Neural cell (in vitro differentiated cells): ENCODE data around the gene SCNN1G. TPM values are rescaled to one million over a fixed set of nuclear protein-coding genes. Genes with fewer than 3 reads are reported as not detected.

Experiments used
- H2AFZ ChIP-seq: fragments of 200-600, 300-800 bp; sonication (generic), shearing (Covaris generic); 2 replicates; pipeline ENCODE4 v1.6.0; 2014; ENCODE audit warnings: low read depth, mild to moderate bottlenecking, antibody characterized with exemption, low read length, moderate library complexity
- H3F3A ChIP-seq: fragments of 200-600 bp; shearing (Covaris generic); 2 replicates; pipeline ENCODE4 v1.6.1; 2016; ENCODE audit warnings: mild to moderate bottlenecking, moderate library complexity, mixed read lengths, antibody characterized with exemption, low read length; ENCODE audit not compliant: insufficient read depth, poor library complexity, severe bottlenecking
- H3K27ac ChIP-seq: fragments of 200-600, 300-800 bp; sonication (generic), shearing (Covaris generic); 2 replicates; pipeline ENCODE4 v1.5.1; 2014; ENCODE audit warnings: mild to moderate bottlenecking, low read length, moderate library complexity
- H3K27me3 ChIP-seq: fragments of 300-800, 200-600 bp; sonication (generic), shearing (Covaris generic); 2 replicates; pipeline ENCODE4 v1.6.0; 2014; ENCODE audit warnings: mild to moderate bottlenecking, low read depth, low read length, moderate library complexity; ENCODE audit not compliant: insufficient read depth
- H3K36me3 ChIP-seq: fragments of 300-800, 200-600 bp; sonication (generic), shearing (Covaris generic); 2 replicates; pipeline ENCODE4 v1.5.1; 2014; ENCODE audit warnings: mild to moderate bottlenecking, antibody characterized with exemption, low read length, moderate library complexity; ENCODE audit not compliant: insufficient read depth
- H3K4me2 ChIP-seq: fragments of 300-800, 200-600 bp; sonication (generic), shearing (Covaris generic); 2 replicates; pipeline ENCODE4 v1.6.0; 2014; ENCODE audit warnings: mild to moderate bottlenecking, low read length
- H3K4me3 ChIP-seq: fragments of 300-800, 200-600 bp; sonication (generic), shearing (Covaris generic); 2 replicates; pipeline ENCODE4 v1.5.1; 2014; ENCODE audit warnings: mild to moderate bottlenecking, low read length, moderate library complexity
- H3K79me2 ChIP-seq: fragments of 200-600 bp; shearing (Covaris generic); replicated peaks from 2 replicates; pipeline ENCODE4 v1.6.0; 2014; ENCODE audit warnings: mild to moderate bottlenecking, low read length, moderate library complexity; ENCODE audit not compliant: insufficient read depth
- H3K9ac ChIP-seq: fragments of 300-800, 200-600 bp; sonication (generic), shearing (Covaris generic); 2 replicates; pipeline ENCODE4 v1.6.1; 2016; ENCODE audit warnings: mild to moderate bottlenecking, low read length, mixed read lengths
- H3K9me2 ChIP-seq: fragments of 200-600 bp; shearing (Covaris generic); 2 replicates; pipeline ENCODE4 v1.6.1; 2016; ENCODE audit warnings: mild to moderate bottlenecking, low read length, mixed read lengths; ENCODE audit not compliant: insufficient read depth
- H3K9me3 ChIP-seq: fragments of 200-600, 300-800 bp; sonication (generic), shearing (Covaris generic); 2 replicates; pipeline ENCODE4 v1.6.1; 2016; ENCODE audit warnings: mild to moderate bottlenecking, mixed run types, low read length, moderate library complexity, mixed read lengths
- H4K20me1 ChIP-seq: fragments of 200-600 bp; shearing (Covaris generic); 2 replicates; pipeline ENCODE4 v1.6.1; 2016; ENCODE audit warnings: mild to moderate bottlenecking, mixed run types; ENCODE audit not compliant: insufficient read depth
- CTCF ChIP-seq: fragments of 450-650 bp; IDR thresholded peaks from 2 replicates; pipeline ENCODE4 v1.5.1; 2014; ENCODE audit warnings: antibody characterized with exemption, mild to moderate bottlenecking, moderate library complexity; ENCODE audit not compliant: poor library complexity, severe bottlenecking
- EP300 ChIP-seq: fragments of 450-650 bp; conservative IDR thresholded peaks from 2 replicates; pipeline ENCODE4 v1.6.1; 2014; ENCODE audit warnings: antibody characterized with exemption, mild to moderate bottlenecking, moderate library complexity; ENCODE audit not compliant: poor library complexity, severe bottlenecking
- EZH2 ChIP-seq: fragments of 200-600, 300-800 bp; shearing (Covaris generic), sonication (generic); IDR thresholded peaks from 2 replicates; pipeline ENCODE4 v1.6.1; 2014; ENCODE audit warnings: antibody characterized with exemption, low read length, borderline replicate concordance, mild to moderate bottlenecking; ENCODE audit not compliant: insufficient read depth, poor library complexity, severe bottlenecking
- MXI1 ChIP-seq: fragments of 450-650 bp; conservative IDR thresholded peaks from 2 replicates; pipeline ENCODE4 v1.6.1; 2014; ENCODE audit warnings: antibody characterized with exemption, mild to moderate bottlenecking; ENCODE audit not compliant: poor library complexity, severe bottlenecking
- POLR2AphosphoS5 ChIP-seq: IDR thresholded peaks from 2 replicates; pipeline ENCODE4 v1.6.1; 2012
- RAD21 ChIP-seq: fragments of 450-650 bp; conservative IDR thresholded peaks from 2 replicates; pipeline ENCODE4 v1.6.1; 2014; ENCODE audit warnings: antibody characterized with exemption, mild to moderate bottlenecking, moderate library complexity
- REST ChIP-seq: IDR thresholded peaks from 2 replicates; pipeline ENCODE4 v1.6.1; 2012; ENCODE audit warnings: borderline replicate concordance
- SMC3 ChIP-seq: fragments of 450-650 bp; conservative IDR thresholded peaks from 2 replicates; pipeline ENCODE4 v1.6.1; 2014; ENCODE audit warnings: antibody characterized with exemption, mild to moderate bottlenecking, moderate library complexity; ENCODE audit not compliant: poor library complexity
- TAF1 ChIP-seq: IDR thresholded peaks from 2 replicates; pipeline ENCODE4 v1.6.1; 2012; ENCODE audit warnings: low read depth
- polyA plus RNA-seq: library from polyadenylated mRNA; depleted of rRNA; stranded (reverse); fragments of >200 nt; gene quantifications from 2 replicates; pipeline ENCODE4 v1.2.3, GENCODE V29; 2014

Gene SCNN1G
- polyA plus RNA-seq, 1 donor from 2014 or later: not detected

- Histone ChIP-seq H3K9ac (no peak overlapping the region), H3K27ac (no peak overlapping the region), H3K9me3 (no peaks in the 10 kb centered on the region), H3K79me2 (no peaks in the 10 kb centered on the region), H3K27me3 (no peaks in the 10 kb centered on the region), H3K9me2 (no peaks in the 10 kb centered on the region), H3K36me3 (no peaks in the 10 kb centered on the region), H3K4me3 (no peak overlapping the region), H2AFZ (no peak overlapping the region), H3K4me2 (no peak overlapping the region), H3F3A (no peaks in the 10 kb centered on the region), H4K20me1 (no peaks in the 10 kb centered on the region)
- TF ChIP-seq TAF1: no peak
- no peak for TF ChIP-seq EZH2
- TF ChIP-seq POLR2AphosphoS5: no peak
- TF ChIP-seq MXI1: no peak
- no peak for TF ChIP-seq SMC3
- no peak for TF ChIP-seq REST
- no peak for TF ChIP-seq EP300
- no peak for TF ChIP-seq CTCF
Measured at GRCh38 chr16:23175651-23176050, 6.9 kb upstream of the SCNN1G start.

- no peaks in the 10 kb centered on the region for H3K36me3 ChIP-seq
- no peak overlapping the region for H3K27ac ChIP-seq
- H3K9me3 ChIP-seq: no peaks in the 10 kb centered on the region
- H2AFZ ChIP-seq: no peak overlapping the region
- no peaks in the 10 kb centered on the region for H4K20me1 ChIP-seq
- peaks cover 49% of the 10 kb centered on the region for H3K27me3 ChIP-seq
- H3K4me3 ChIP-seq: no peak overlapping the region
- no peak overlapping the region for H3K9ac ChIP-seq
- H3K79me2 ChIP-seq: no peaks in the 10 kb centered on the region
- no peak for TF ChIP-seq REST
- TF ChIP-seq TAF1: no peak
- TF ChIP-seq CTCF: no peak
- no peak for TF ChIP-seq MXI1
- no peak for TF ChIP-seq EZH2
- TF ChIP-seq SMC3: no peak
- no peak for TF ChIP-seq POLR2AphosphoS5
- TF ChIP-seq RAD21: no peak
- H3F3A ChIP-seq: no peaks in the 10 kb centered on the region
- H3K4me2 ChIP-seq: no peak overlapping the region
- H3K9me2 ChIP-seq: no peaks in the 10 kb centered on the region
Measured at GRCh38 chr16:23181506-23181905, 1.0 kb upstream of the SCNN1G start.
